Gastroesophageal sphincter (tissue), 4 donors: ENCODE data around the gene NEO1. TPM values are rescaled to one million over a fixed set of nuclear protein-coding genes. Genes with fewer than 3 reads are reported as not detected.
A peak's percentile ranks its signal among the peaks of the same experiment; 100 is the strongest.

ENCODE experiments used
- ATAC-seq: fragments of 150-250 bp; one replicate; pipeline ENCODE4 v1.9.1; 2016; ENCODE audit warnings: mild to moderate bottlenecking, moderate library complexity
- H3K27ac ChIP-seq, 4 donors: fragments of 200-600 bp; sonication (generic) in 3 of 4; 1 replicate in 3 of 4; 2 replicates in 1 of 4; pipeline ENCODE4 v1.5.1; 2016 to 2019
- H3K27me3 ChIP-seq: fragments of 200-600 bp; sonication (generic); one replicate; pipeline ENCODE4 v1.5.1; 2019
- H3K36me3 ChIP-seq, 2 donors: fragments of 200-600 bp; sonication (generic); one replicate each; pipeline ENCODE4 v1.5.1; 2019; ENCODE audit warnings: control low read depth in 1 of 2
- H3K4me1 ChIP-seq, 3 donors: fragments of 200-600 bp; sonication (generic); 1 replicate in 2 of 3; 2 replicates in 1 of 3; pipeline ENCODE4 v1.5.1; 2016 to 2019; ENCODE audit warnings: control low read depth in 2 of 3
- H3K4me3 ChIP-seq, 2 donors: fragments of 200-600 bp; sonication (generic); one replicate each; pipeline ENCODE4 v1.5.1; 2019; ENCODE audit warnings: mild to moderate bottlenecking in 1 of 2, moderate library complexity in 1 of 2
- H3K9me3 ChIP-seq, 3 donors: fragments of 200-600 bp; sonication (generic); one replicate each; pipeline ENCODE4 v1.5.1; 2017 to 2019; ENCODE audit warnings: control low read depth in 2 of 3
- EP300 ChIP-seq: sonication (generic); formaldehyde crosslinking; IDR thresholded peaks from one replicate; pipeline ENCODE4 v1.6.1; 2017; ENCODE audit warnings: antibody characterized with exemption, mild to moderate bottlenecking
- POLR2A ChIP-seq, 2 donors: fragments of 450-650 bp; IDR thresholded peaks; one replicate each; pipeline ENCODE4 v1.6.1; 2017; ENCODE audit warnings: antibody characterized with exemption in 2 of 2, mild to moderate bottlenecking in 2 of 2, moderate library complexity in 1 of 2
- POLR2AphosphoS5 ChIP-seq: sonication (generic); formaldehyde crosslinking; IDR thresholded peaks from one replicate; pipeline ENCODE4 v1.6.1; 2017; ENCODE audit warnings: antibody characterized with exemption
- WGBS, 2 donors: methylation state at CpG; one replicate each; pipeline ENCODE4 v1.1.5; 2018; ENCODE audit warnings: low coverage in 1 of 2; 5-methylcytosine and 5-hydroxymethylcytosine counted together
- total RNA-seq, 4 donors: library from RNA; depleted of rRNA; stranded (reverse); fragments of >200 nt; gene quantifications; one replicate each; pipeline ENCODE4 v1.1.0, GENCODE V29; 2016
- TF ChIP-seq, protein P1 (sequence below), 4 experiments: fragments of 200-600 bp in 2 of 4; fragments of 450-650 bp in 2 of 4; sonication (generic) in 1 of 4; IDR thresholded peaks; one replicate each; pipeline ENCODE4 v1.5.1; 2017 to 2019; ENCODE audit warnings: antibody characterized with exemption in 4 of 4, mild to moderate bottlenecking in 2 of 4, moderate library complexity in 2 of 4

The NEO1 gene, protein sequence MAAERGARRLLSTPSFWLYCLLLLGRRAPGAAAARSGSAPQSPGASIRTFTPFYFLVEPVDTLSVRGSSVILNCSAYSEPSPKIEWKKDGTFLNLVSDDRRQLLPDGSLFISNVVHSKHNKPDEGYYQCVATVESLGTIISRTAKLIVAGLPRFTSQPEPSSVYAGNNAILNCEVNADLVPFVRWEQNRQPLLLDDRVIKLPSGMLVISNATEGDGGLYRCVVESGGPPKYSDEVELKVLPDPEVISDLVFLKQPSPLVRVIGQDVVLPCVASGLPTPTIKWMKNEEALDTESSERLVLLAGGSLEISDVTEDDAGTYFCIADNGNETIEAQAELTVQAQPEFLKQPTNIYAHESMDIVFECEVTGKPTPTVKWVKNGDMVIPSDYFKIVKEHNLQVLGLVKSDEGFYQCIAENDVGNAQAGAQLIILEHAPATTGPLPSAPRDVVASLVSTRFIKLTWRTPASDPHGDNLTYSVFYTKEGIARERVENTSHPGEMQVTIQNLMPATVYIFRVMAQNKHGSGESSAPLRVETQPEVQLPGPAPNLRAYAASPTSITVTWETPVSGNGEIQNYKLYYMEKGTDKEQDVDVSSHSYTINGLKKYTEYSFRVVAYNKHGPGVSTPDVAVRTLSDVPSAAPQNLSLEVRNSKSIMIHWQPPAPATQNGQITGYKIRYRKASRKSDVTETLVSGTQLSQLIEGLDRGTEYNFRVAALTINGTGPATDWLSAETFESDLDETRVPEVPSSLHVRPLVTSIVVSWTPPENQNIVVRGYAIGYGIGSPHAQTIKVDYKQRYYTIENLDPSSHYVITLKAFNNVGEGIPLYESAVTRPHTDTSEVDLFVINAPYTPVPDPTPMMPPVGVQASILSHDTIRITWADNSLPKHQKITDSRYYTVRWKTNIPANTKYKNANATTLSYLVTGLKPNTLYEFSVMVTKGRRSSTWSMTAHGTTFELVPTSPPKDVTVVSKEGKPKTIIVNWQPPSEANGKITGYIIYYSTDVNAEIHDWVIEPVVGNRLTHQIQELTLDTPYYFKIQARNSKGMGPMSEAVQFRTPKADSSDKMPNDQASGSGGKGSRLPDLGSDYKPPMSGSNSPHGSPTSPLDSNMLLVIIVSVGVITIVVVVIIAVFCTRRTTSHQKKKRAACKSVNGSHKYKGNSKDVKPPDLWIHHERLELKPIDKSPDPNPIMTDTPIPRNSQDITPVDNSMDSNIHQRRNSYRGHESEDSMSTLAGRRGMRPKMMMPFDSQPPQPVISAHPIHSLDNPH (N-terminal part only)
- 10 to 100 TPM; 28.3 to 61.7 (median 36.1) TPM for total RNA-seq

DNA sequence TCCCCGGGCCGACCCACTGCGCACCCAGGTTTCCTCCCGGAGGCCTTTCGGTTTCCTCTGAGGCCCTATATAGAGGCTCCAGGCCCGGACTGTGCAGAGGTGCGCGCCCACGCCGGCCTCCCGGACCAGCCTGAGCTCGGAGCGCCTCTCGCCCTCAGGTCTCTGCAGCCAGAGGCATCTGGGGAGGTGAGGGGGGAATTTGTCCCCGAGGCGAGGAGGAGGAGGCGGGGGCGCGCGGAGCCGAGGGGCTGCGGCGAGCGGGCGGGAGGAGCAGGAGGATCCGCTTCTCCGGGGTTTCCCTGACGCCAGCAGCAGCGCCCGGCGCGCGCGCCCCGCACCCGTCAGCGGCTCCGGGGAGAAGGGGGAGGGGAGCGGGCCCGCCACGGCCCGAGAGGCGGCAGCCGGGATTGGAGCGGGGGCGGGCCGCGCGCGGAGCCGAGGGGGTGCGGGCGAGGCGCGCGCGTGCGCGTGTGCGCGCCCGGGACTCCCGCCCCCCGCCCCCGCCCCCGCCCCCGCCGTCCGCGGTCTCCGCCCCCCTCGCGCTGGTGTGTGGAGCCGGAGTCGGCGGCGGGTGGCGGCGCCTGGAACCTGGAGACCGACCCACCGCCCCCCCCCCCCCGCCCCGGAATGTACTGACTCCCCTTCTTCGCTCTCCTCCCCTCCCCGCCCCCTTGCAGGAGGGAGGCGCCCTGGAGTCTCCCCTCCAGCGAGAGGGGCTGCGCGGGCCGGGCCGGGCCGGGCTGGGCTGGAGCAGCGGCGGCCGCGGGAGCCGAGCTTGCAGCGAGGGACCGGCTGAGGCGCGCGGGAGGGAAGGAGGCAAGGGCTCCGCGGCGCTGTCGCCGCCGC is at the start of gene NEO1:
Gene NEO1 (plus strand): TSS at position 657 of the 846 bp plus-strand sequence. CDS start 213 bp downstream, outside the sequence.
- WGBS, 2 donors: no CpG with 5 or more reads among the region's 108 CpGs

DNA sequence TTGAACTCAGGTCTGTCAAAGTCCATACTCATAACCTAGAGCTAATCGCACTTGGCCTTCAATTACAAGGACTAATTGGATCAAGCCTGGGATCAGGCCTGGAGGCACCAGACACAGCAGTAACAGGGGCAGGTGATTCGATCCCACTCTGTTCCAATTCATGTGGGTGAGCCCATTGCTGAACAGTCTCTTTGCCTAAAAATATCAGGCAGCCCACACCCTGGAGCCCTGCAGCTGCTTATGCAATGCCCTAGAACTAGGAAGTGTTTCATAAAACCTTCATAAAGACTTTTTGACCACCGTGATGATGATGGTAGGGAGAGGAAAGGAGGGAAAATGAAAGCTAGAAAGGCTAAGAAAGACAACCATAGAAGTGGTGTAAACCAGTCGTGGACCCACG is 47.8 kb upstream of the NEO1 start:
- no peak for ATAC-seq
- TF ChIP-seq POLR2AphosphoS5: no peak
- no peak for TF ChIP-seq EP300
- TF ChIP-seq, protein P1, sequence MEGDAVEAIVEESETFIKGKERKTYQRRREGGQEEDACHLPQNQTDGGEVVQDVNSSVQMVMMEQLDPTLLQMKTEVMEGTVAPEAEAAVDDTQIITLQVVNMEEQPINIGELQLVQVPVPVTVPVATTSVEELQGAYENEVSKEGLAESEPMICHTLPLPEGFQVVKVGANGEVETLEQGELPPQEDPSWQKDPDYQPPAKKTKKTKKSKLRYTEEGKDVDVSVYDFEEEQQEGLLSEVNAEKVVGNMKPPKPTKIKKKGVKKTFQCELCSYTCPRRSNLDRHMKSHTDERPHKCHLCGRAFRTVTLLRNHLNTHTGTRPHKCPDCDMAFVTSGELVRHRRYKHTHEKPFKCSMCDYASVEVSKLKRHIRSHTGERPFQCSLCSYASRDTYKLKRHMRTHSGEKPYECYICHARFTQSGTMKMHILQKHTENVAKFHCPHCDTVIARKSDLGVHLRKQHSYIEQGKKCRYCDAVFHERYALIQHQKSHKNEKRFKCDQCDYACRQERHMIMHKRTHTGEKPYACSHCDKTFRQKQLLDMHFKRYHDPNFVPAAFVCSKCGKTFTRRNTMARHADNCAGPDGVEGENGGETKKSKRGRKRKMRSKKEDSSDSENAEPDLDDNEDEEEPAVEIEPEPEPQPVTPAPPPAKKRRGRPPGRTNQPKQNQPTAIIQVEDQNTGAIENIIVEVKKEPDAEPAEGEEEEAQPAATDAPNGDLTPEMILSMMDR (IDR thresholded peaks at IDR 0.05): no peak
- TF ChIP-seq POLR2A (IDR thresholded peaks at IDR 0.05): no peak
- peaks cover 24% of the 10 kb centered on the region for H3K27me3 ChIP-seq
- no peaks in the 10 kb centered on the region for H3K9me3 ChIP-seq
- H3K27ac ChIP-seq: no peak overlapping the region
- no peaks in the 10 kb centered on the region for H3K36me3 ChIP-seq
- H3K4me1 ChIP-seq: peaks cover 0 to 2% (median 0%) of the 10 kb centered on the region in 3 donors
- WGBS, 2 donors: 70 to 80% methylated on average over 3 to 5 of the region's 5 CpGs
- no peak overlapping the region for H3K4me3 ChIP-seq

More for the DNA sequence above, at the start of gene NEO1:
- Histone ChIP-seq H3K27me3 (no peaks in the 10 kb centered on the region), H3K4me1 (peaks cover 0 to 37% (median 2%) of the 10 kb centered on the region in 3 donors), H3K36me3 (no peaks in the 10 kb centered on the region), H3K4me3 (peak within 1 kb of the TSS; percentile 53 to 86), H3K27ac (peak within 1 kb of the TSS; percentile 77 to 96 (median 94)), H3K9me3 (no peaks in the 10 kb centered on the region)
- TF ChIP-seq EP300 (no peak), POLR2A (IDR thresholded peaks at IDR 0.05) (peak; percentile 49 to 61), POLR2AphosphoS5 (peak; percentile 13)
- TF ChIP-seq, protein P1 (IDR thresholded peaks at IDR 0.05): no peak
- ATAC-seq: peak; percentile 96

DNA sequence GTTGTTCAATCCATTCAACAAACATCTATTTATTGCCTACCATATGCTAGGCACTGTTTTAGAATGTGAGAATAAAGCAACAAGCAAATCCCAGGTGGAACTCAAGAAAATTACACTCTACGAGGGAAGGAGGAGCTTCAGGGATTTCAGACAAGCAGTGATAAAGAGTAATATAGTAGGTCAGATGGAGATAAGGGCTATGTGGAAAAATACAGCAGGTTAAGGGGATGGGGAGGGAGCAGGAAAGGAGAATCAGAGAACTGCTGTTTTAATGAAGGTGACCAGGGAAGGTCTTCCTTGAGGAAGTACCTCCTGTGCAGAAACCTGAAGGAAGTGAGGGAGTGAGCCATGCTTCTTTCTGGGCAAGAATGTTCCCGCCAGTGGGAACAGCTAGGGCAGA is 47.2 kb upstream of the NEO1 start:
- TF ChIP-seq EP300 (no peak), POLR2A (IDR thresholded peaks at IDR 0.05) (no peak), POLR2AphosphoS5 (no peak)
- TF ChIP-seq, protein P1 (IDR thresholded peaks at IDR 0.05): no peak
- Histone ChIP-seq H3K9me3 (no peaks in the 10 kb centered on the region), H3K27me3 (peaks cover 24% of the 10 kb centered on the region), H3K36me3 (no peaks in the 10 kb centered on the region), H3K27ac (no peak overlapping the region), H3K4me3 (no peak overlapping the region), H3K4me1 (peaks cover 0 to 7% (median 0%) of the 10 kb centered on the region in 3 donors)
- no peak for ATAC-seq
- WGBS, 2 donors: 70 to 100% methylated on average over 2 of the region's 2 CpGs

DNA sequence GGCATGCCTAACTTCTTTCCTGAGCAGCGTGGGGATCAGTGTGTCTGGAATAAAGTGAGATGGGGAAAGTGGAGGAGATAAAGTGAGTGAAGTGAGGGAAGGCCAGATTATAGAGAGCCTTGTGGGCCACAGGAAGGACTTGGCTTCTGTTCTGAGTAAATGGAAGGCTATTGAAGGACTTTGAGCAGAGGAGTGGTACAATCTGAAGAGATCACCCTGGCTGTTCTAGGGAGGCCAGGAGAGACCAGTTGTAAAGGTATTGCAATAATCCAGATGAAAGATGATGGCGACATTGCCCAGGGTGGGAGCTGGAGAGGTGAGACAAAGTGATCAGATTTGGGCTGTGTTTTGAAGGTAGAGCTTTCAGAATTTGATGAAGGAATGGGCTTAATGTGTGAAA is 46.8 kb upstream of the NEO1 start:
- H3K4me3 ChIP-seq: no peak overlapping the region
- H3K27ac ChIP-seq: no peak overlapping the region
- peaks cover 24% of the 10 kb centered on the region for H3K27me3 ChIP-seq
- no peak for TF ChIP-seq POLR2AphosphoS5
- TF ChIP-seq, protein P1 (IDR thresholded peaks at IDR 0.05): no peak
- TF ChIP-seq EP300: no peak
- no peak for TF ChIP-seq POLR2A (IDR thresholded peaks at IDR 0.05)
- no peak for ATAC-seq
- 89 to 100% methylated on average over 2 of the region's 2 CpGs for WGBS, 2 donors
- H3K4me1 ChIP-seq: peaks cover 0 to 7% (median 0%) of the 10 kb centered on the region in 3 donors
- no peaks in the 10 kb centered on the region for H3K9me3 ChIP-seq
- H3K36me3 ChIP-seq: no peaks in the 10 kb centered on the region
